EH (cell line): Measurements from ENCODE around the gene SLC30A10.
A peak's percentile ranks its signal among the peaks of the same experiment; 100 is the strongest.
"Not testable (repeated sequence)": the region's sequence is repeated elsewhere in the genome, so short reads cannot be mapped to it uniquely, and the experiment has no call there.

Experiments used
- DNase-seq: peaks from one replicate; pipeline ENCODE4 v3.0.0-alpha.2; 2015; ENCODE audit warnings: low read depth

The SLC30A10 gene

DNA sequence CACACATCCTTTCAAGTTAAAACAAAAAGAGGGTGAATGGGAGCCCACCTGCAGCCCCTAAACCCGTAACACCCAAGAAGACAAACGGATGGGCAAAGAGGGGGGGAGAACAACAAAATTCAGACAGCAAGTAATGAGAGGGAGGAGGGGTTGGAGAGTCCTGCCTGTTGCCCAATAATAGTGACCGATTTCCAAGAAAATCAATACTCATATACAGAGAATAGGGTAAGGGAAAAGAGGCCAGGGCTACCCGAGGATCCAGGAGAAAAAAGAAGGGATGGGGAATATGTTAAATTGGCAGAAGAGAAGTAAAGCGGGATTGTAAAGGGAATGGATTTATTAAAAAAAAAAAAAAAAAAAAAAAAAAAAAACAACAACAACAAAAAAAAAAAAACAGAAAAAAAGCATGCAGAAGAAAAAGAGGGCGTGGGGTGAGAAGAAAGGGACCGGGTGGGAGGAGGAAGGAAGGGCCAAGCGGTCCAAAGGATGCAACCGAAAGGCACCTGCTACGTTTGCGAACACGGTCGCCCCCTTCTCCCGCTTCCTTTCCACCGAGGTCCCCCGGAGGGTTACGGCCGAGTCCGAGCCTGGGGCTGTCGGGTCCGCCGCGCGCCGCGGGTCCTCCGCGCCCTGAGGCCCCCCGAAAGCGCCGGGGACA, 930 bp downstream of the SLC30A10 start:
- DNase-seq: no peak

DNA sequence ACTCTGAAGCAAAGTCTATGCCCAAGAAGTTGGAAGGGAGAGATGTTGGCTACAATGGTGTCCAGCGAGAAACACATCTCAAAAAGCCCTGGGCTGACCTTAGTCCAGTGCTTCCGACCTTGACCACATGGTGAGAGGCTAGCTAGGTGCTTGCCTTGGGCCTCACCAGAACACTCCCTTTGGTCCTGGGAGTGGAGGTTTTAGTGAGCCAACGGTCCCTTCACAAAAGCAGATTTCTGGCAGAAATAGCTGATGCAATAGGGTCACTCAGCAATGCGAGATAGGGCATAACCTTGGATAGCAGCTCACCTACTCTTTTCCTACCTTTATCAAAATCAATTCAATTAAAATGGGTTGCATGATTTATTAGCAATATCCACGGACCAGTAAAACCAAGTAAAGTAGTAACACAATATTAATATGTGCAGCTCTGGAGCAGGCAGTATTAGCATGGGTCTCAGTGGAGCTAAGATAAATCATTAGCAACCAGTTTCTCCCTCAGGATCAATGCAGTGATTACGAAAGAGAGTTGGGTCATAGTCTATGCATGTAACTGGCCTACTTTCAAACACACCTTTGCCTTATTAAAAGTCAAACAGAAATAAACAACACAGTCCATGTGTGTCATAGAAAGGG, 1.9 kb downstream of the SLC30A10 start:
- DNase-seq: no peak

DNA sequence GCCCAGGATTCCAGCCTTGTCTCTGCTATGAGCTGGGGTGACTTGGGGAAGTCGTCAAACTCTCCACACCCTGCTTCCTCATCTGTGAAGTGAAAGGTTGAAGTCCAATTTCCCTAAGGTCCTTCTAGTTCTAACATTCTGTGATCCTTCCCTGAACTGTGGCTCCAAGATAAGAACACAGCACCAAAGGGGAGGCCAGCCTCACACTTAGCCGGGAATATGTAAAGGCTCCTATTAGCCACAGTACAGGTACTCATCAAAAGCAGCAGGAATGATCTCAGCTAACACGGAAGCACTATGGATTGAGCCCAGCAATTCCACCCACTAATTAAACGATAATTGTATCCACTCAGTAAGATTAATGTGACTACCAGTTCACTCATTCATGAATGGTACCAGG, 4.0 kb downstream of the SLC30A10 start:
- DNase-seq: no peak

DNA sequence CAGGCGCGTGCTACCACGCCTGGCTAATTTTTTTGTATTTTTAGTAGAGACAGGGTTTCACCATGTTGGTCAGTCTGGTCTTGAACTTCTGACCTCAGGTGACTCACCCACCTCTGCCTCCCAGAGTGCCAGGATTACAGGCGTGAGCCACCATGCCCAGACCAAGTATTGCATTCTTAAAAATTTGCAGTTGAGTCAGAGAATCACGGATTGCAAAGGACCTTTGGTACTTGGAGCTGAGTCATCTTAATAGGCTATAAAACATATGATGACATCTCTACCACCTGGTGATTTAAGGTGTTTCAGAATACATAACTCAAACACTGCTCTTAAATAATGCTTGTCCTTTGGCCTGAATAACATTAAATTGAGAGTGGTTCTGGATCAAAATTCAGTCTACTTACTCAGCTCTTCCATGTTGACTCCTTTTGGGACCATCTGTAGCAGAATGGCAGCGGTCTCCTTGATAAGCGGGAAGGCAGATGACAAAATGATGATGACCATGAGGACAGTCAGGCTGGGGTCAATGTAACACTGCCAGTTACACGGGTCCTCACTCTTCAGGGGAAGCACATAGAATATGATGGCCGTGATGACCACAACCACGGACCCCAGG, 10.4 kb downstream of the SLC30A10 start:
- peak; percentile 11 for DNase-seq

DNA sequence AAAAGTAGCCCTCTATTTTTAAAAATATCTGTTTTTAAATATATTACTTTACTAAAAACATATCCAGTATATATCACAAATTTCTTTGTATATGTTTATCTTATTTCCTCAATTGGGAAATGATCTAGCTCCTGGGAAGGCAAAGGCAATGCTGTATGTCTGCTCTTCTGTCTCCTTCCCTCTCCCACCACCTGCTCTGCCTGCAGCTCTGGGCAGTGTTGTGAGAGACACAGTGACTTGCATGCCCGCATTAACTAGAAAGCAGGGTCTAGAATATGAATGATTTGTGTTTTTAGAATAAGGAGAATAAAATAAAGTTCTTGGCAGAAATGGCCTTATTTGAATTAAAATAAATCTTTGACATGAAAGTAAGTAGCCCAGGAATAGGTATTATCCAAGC, 11.1 kb downstream of the SLC30A10 start:
- no peak for DNase-seq

DNA sequence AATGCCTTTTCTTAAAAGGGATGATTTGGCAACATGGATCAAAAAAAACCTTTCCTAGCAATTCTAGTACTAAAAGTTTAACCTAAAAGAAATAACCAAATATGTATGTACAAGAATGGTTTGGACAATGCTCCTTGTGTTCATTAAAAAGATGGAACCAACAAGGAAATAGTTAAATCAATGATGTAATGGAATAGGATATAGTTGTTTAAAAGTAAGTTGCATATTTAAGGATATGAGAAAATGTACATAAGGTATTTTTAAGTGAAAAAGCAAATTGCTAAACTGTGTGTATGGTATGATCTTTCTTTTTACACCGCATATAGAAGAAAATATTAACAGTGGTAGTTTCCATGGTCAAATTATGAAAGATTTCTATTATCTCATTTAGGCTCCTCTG, 12.1 kb downstream of the SLC30A10 start:
- DNase-seq: no peak

GRCh38 chr1:219913005-219913770, 15.2 kb downstream of the SLC30A10 start:
- no peak for DNase-seq

DNA sequence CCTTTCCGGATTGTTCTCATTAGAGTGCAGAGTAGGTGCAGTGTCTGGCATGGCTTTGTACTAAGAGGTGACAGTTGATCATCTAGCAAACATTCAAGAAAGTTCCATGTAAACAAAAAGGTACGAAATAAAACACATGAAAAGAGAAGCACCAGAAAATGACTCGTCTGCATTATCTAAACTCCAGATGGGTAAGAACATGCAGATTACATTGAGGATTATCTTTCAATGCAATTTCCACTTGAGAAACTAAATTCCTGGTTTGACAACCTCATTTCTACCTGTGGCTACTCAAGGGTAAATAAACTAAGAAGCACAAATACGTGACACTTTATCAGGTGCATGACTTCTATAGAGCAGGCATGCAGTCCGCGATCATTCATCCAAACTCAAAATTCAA, 17.6 kb downstream of the SLC30A10 start:
- no peak for DNase-seq

GRCh38 chr1:219909476-219909875, 18.9 kb downstream of the SLC30A10 start:
- DNase-seq: no peak

DNA sequence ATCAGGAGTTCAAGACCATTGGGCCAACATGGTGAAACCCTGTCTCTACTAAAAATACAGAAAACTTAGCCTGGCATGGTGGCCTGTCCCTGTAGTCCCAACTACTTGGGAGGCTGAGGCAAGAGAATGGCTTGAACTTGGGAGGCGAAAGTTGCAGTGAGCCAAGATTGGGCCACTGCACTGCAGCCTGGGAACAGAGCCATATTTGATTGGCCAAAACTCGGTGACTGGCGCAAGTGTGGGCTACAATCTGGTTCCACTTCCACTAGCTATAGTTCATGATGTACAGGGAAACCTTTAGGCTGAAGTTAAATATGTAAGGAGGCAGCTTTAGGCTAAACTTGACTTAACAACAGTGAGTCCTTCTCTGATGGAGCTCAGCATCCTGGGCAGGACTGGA, 20.2 kb downstream of the SLC30A10 start:
- DNase-seq: no peak

GRCh38 chr1:219907772-219908070, 20.6 kb downstream of the SLC30A10 start:
- DNase-seq: no peak

DNA sequence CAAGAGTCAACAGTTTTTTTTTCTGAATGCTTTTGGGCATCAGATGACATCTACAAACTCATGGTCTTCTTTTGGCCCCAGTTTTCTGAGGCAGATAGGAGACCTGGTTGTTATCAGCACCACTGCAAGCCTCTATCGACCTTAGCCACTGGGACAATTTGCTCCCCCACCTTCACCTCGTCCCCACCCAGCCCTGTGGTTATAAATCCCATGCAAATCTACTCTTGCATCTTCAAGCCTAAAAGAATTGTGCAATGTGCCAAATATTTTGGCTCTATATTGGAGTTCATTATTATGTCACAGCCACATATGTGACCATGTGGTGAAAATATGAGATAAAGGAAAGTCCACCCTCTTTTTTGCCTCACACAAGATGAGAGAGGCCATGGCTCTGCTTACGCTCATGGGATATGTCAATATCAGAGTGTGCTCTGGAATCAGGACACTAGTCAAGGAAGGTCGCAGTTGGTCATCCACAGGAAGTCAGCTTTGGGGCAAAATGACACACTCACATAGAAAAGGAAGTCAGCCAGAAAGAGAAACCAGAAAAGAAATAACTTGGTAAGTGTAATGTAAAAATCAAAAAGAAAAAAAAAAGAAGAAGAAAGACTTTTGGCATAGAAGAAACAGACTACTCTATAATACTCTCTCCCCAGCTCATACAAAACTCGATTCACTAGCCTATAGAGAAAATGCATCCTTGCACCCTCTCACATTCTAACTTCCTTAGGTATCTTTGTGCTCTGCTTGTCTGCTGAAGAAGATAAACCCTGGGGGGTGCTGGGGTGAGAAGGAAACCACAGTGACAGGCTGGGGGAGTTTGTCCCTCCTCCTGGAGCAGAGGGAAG, 21.2 kb downstream of the SLC30A10 start:
- DNase-seq: no peak

DNA sequence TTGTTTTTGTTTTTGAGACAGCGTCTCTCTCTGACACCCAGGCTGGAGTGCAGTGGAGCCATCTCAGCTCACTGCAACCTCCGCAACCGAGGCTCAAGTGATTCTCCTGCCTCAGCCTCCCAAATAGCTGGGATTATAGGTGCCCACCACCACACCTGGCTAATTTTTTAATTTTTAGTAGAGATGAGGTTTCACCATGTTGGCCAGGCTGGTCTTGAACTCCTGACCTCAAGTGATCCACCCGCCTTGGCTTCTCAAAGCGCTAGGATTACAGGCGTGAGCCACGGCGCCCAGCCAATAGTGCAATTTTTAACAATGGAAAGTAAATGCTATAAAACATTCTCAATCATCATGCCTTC, 21.8 kb downstream of the SLC30A10 start:
- DNase-seq: not testable (repeated sequence)

DNA sequence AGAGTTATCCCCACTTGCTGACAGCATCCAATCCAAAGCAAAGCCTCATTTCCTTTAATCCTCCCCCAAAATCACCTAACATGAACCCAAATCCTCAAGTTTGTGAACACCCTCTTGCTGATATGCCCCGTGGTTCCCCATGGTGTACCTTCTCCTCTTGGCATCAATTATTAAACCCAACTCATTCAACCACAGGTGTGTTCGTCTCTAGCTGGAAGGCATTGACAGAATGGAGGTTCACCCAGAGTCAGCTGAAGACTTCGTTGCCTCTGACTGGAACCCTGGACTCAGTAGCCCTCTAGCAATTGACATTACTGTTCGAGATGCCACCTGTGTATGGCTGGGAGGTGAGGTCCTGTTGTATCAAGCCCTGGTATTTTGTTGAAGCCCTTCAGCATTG, 22.8 kb downstream of the SLC30A10 start:
- DNase-seq: no peak

DNA sequence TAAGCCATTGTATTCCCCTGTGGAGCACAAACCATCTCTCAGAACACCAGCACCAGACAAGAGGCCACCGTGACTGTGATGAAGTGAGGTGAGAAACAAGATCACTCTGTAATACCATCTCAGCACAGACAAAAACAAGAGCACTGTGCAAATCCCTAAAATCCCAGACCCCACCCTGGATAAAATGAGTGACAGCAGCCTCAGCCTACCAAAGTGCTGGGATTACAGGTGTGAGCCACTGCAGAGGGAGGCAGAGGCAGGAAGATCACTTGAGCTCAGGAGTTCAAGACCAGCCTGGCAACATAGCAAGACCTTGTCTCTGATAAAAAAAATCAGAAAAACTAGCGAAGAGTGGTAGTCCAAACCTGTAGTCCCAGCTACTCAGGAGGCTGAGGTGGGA, 23.4 kb downstream of the SLC30A10 start:
- no peak for DNase-seq

DNA sequence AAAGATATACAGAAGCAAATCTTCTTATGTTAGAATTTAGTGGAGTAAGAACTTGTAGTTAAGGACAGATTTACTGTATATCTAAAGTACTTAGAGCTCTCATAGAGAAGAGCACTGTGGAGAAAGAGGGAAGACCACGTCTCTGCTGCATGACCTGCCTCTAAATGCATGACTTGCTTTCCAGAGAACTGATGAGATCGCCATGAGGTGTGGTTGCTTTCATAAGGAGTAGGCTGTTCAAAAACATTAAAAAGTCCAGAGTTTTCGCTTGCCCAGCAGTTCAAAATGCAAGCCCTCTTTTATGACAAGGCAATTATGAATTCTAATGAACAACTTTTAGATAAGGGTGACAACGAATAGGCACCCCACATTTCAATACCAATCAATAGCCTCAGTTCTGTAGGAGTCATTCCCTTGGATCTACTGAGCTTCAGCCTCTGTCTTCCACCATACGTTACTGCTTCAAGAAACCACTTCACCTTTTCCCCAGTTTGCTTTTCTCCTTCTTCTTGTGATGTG, 24.9 kb downstream of the SLC30A10 start:
- DNase-seq: no peak

- no peak for DNase-seq
Observed at GRCh38 chr1:219902951-219903350, 25.4 kb downstream of the SLC30A10 start.

GRCh38 chr1:219900882-219901281, 27.5 kb downstream of the SLC30A10 start:
- DNase-seq: no peak

- no peak for DNase-seq
Observed at GRCh38 chr1:219900201-219900600, 28.2 kb downstream of the SLC30A10 start.

GRCh38 chr1:219898375-219898774, 30.0 kb downstream of the SLC30A10 start:
- DNase-seq: no peak

DNA sequence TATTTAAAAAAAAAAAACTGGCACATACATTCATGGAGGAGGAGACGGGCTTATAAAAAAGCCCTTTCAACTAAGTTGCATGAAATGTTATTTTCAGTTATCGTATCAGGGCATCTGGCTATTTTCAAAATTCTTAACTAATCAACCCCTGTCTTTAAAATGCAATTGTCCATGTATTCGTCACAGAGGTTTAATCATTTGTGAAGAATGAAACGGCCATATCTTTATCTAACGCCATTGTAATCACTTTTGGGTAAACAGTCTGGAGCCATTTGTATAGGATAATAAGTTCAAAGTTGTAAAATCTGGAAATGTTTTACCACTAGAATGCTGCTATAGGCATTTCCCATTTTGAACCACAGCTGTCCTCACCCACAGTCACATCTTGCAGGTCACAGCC, 30.4 kb downstream of the SLC30A10 start:
- DNase-seq: no peak

GRCh38 chr1:219892271-219892670, 36.1 kb downstream of the SLC30A10 start:
- not testable (repeated sequence) for DNase-seq
